IPS-20b (cell line): Measurements from ENCODE around the gene FAM89B.

Source experiments
- H3K27ac ChIP-seq: one replicate; pipeline ENCODE4 v1.5.1; 2013; ENCODE audit warnings: low read length
- H3K27me3 ChIP-seq: 2 replicates; pipeline ENCODE4 v1.6.1; 2013; ENCODE audit warnings: mild to moderate bottlenecking, low read length, inconsistent platforms; ENCODE audit not compliant: insufficient read depth
- H3K36me3 ChIP-seq: 2 replicates; pipeline ENCODE4 v1.6.1; 2013; ENCODE audit warnings: low read depth, mild to moderate bottlenecking, inconsistent platforms, low read length, moderate library complexity; ENCODE audit not compliant: insufficient read depth
- H3K4me1 ChIP-seq: 2 replicates; pipeline ENCODE4 v1.6.1; 2013; ENCODE audit warnings: mild to moderate bottlenecking, control low read depth, inconsistent platforms, low read length, moderate library complexity; ENCODE audit not compliant: insufficient read depth
- H3K4me3 ChIP-seq: 2 replicates; pipeline ENCODE4 v1.5.1; 2013; ENCODE audit warnings: mild to moderate bottlenecking, low read length, inconsistent platforms
- H3K9ac ChIP-seq: 2 replicates; pipeline ENCODE4 v1.6.1; 2013; ENCODE audit warnings: low read depth, mild to moderate bottlenecking, inconsistent platforms, low read length, moderate library complexity
- H3K9me3 ChIP-seq: 2 replicates; pipeline ENCODE4 v1.6.1; 2013; ENCODE audit warnings: mild to moderate bottlenecking, low read depth, low read length, inconsistent platforms; ENCODE audit not compliant: insufficient read depth

The FAM89B gene

DNA sequence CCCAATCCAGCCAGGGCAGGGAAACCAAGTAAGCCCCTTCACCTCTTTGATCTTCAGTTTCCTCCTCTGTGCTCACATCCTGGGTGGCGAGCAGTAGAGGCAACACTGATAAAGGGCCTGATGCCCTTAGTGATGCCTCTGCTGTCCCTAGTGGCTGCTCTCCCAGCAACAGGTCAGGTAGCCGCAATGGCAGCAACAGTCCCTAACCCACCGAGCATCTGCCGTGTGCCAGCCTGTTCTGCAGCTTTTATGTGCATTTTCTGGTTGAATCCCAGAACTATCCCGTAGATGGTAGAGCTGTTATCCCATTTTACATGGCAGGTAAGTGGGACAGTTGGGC lies 42.2 kb upstream of the FAM89B start:
- Histone ChIP-seq H3K9ac (no peak overlapping the region), H3K4me1 (no peaks in the 10 kb centered on the region), H3K27me3 (no peaks in the 10 kb centered on the region), H3K9me3 (no peaks in the 10 kb centered on the region), H3K27ac (no peak overlapping the region), H3K36me3 (peaks cover 39% of the 10 kb centered on the region), H3K4me3 (no peak overlapping the region)

DNA sequence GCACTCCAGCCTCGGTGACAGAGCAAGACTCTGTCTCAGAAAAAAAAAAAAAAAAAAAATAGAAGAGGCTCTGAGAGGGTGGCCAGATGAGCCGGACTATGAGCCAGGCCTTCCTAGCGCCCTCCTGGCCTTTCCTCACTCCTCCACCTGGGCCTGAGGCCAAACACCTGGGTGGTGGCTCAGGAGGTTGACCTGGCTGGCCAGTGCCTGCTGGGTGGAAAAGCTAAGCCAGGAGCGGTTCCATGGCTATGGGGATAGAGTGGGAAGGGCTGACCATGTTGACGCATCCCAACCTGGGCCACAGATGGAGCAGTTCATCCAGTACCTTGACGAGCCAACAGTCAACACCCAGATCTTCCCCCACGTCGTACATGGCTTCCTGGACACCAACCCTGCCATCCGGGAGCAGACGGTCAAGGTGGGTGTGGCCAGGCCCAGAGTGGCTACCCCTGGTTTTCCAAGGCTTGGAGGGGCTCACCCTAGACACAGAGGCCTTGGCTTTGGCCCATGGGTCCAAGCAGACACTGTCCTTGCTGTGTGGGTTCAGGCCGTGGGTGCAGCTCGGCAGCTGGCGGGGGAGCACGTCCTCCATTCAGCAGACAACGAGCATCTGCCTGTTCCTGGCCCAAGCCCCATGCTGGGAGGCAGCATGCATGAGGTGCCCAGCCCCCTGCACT lies 39.8 kb upstream of the FAM89B start:
- no peak overlapping the region for H3K4me3 ChIP-seq
- H3K4me1 ChIP-seq: no peaks in the 10 kb centered on the region
- no peak overlapping the region for H3K27ac ChIP-seq
- H3K27me3 ChIP-seq: no peaks in the 10 kb centered on the region; the same call in 1 of the 2 replicates
- H3K36me3 ChIP-seq: peaks cover 42% of the 10 kb centered on the region
- no peaks in the 10 kb centered on the region for H3K9me3 ChIP-seq
- no peak overlapping the region for H3K9ac ChIP-seq

DNA sequence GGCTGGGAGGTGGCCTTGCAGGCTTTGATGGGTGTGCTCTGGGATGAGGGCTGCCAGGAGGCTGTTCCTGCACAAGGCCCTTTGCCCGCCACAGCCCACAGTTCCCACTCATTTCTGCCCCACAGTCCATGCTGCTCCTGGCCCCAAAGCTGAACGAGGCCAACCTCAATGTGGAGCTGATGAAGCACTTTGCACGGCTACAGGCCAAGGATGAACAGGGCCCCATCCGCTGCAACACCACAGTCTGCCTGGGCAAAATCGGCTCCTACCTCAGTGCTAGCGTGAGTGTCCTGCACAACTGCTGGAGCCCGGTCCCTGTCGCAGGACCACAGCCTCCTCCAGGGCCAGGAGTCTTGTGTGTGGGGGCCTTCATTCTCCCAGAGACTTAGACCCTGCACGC lies 37.2 kb upstream of the FAM89B start:
- no peaks in the 10 kb centered on the region for H3K4me1 ChIP-seq
- peaks cover 37% of the 10 kb centered on the region for H3K36me3 ChIP-seq
- peaks cover 25% of the 10 kb centered on the region for H3K27me3 ChIP-seq
- no peak overlapping the region for H3K4me3 ChIP-seq
- no peak overlapping the region for H3K27ac ChIP-seq
- H3K9me3 ChIP-seq: no peaks in the 10 kb centered on the region
- no peak overlapping the region for H3K9ac ChIP-seq

DNA sequence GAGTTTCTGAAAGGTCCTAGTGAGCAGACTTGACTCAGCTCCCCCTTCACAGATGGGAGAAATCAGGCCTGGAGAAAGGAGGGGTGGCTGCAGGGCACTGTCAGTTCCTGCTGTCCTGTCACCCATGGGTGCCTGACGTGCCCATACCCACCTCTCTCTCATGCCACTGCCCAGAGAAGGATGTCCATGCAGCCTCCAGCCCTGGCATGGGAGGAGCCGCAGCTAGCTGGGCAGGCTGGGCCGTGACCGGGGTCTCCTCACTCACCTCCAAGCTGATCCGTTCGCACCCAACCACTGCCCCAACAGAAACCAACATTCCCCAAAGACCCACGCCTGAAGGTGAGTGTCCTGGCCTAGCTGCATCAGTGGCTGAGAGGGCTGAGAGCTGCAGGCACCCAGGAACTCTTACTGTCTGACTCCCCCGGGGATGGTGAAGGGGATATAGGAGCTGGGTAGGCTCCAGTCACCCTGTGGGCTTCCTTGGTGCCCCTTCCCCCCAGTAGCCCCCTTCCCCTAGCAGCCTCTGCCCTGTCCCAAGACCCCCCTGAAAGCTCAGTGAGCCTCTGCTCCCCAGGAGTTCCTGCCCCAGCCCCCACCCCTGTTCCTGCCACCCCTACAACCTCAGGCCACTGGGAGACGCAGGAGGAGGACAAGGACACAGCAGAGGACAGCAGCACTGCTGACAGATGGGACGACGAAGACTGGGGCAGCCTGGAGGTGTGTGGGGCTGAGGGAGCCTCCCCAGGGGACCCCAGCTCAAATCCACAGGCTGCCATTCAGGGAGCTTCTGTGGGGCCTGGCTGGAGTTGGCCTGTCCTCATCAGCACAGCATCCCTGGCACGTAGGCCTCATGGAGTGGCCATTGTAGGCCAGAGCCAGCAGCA lies 35.7 kb upstream of the FAM89B start:
- Histone ChIP-seq H3K4me3 (no peak overlapping the region), H3K27me3 (peaks cover 39% of the 10 kb centered on the region), H3K4me1 (no peaks in the 10 kb centered on the region), H3K9me3 (no peaks in the 10 kb centered on the region), H3K27ac (no peak overlapping the region), H3K36me3 (peaks cover 22% of the 10 kb centered on the region), H3K9ac (no peak overlapping the region)

DNA sequence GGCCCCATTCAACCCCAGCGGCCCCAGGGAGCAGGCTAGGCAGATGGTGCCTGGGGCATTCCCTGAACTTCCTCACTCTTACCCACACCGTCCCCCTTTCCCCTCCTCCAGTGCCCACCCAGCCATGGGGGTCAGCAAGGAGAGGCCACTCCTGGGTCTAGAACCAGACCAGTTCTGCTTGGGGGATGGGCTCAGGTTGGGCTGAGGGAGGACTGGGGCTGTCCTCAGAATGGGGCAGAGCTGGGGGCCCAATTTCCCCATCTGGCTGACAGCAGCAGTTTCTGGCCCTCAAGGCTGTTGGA lies 35.1 kb upstream of the FAM89B start:
- H3K27me3 ChIP-seq: peaks cover 45% of the 10 kb centered on the region
- no peaks in the 10 kb centered on the region for H3K4me1 ChIP-seq
- H3K36me3 ChIP-seq: peaks cover 19% of the 10 kb centered on the region
- H3K9me3 ChIP-seq: no peaks in the 10 kb centered on the region
- no peak overlapping the region for H3K9ac ChIP-seq
- no peak overlapping the region for H3K27ac ChIP-seq
- no peak overlapping the region for H3K4me3 ChIP-seq

DNA sequence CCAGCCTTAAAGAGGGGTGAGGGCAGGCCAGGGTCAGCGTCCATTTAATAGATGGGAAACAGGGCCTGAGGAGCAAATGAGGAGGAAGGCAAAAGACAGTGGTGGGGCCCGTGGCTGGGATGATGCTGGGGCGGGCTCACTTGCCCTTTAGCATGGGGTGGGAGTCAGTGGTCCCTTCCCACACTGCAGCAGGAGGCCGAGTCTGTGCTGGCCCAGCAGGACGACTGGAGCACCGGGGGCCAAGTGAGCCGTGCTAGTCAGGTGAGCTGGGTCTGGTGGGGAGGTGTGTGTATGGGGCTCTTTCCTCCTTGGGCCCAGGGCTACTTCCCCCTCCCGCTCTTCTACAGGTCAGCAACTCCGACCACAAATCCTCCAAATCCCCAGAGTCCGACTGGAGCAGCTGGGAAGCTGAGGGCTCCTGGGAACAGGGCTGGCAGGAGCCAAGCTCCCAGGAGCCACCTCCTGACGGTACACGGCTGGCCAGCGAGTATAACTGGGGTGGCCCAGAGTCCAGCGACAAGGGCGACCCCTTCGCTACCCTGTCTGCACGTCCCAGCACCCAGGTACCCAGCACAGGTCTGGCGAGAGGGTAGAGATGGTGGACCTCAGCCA lies 34.6 kb upstream of the FAM89B start:
- no peak overlapping the region for H3K9ac ChIP-seq
- H3K27me3 ChIP-seq: peaks cover 46% of the 10 kb centered on the region
- no peak overlapping the region for H3K27ac ChIP-seq
- no peaks in the 10 kb centered on the region for H3K9me3 ChIP-seq
- no peak overlapping the region for H3K4me3 ChIP-seq
- no peaks in the 10 kb centered on the region for H3K4me1 ChIP-seq
- H3K36me3 ChIP-seq: peaks cover 15% of the 10 kb centered on the region

DNA sequence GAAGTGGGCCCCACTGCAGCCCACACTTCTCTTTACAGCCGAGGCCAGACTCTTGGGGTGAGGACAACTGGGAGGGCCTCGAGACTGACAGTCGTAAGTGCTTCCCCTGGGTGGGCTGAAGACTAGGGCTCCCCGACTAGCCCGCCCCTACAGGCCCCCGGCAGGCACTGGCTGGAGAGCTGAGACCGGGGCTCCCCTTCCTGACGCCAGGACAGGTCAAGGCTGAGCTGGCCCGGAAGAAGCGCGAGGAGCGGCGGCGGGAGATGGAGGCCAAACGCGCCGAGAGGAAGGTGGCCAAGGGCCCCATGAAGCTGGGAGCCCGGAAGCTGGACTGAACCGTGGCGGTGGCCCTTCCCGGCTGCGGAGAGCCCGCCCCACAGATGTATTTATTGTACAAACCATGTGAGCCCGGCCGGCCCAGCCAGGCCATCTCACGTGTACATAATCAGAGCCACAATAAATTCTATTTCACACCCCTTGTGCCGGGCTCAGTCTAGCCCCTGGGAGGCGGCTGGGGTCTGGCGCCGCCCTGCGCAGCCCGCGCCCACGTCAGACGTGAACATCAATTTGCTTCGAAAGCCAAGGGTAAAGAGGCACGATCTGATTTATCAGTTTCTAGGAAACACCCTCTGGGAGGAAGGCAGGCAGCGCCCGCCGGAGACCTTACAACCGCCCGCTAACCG lies 34.0 kb upstream of the FAM89B start:
- Histone ChIP-seq H3K36me3 (peaks cover 9% of the 10 kb centered on the region), H3K4me1 (no peaks in the 10 kb centered on the region), H3K27me3 (peaks cover 53% of the 10 kb centered on the region), H3K4me3 (peak overlapping the region; percentile 72; the same call in 1 of the 2 replicates), H3K9ac (no peak overlapping the region), H3K9me3 (no peaks in the 10 kb centered on the region), H3K27ac (no peak overlapping the region)

DNA sequence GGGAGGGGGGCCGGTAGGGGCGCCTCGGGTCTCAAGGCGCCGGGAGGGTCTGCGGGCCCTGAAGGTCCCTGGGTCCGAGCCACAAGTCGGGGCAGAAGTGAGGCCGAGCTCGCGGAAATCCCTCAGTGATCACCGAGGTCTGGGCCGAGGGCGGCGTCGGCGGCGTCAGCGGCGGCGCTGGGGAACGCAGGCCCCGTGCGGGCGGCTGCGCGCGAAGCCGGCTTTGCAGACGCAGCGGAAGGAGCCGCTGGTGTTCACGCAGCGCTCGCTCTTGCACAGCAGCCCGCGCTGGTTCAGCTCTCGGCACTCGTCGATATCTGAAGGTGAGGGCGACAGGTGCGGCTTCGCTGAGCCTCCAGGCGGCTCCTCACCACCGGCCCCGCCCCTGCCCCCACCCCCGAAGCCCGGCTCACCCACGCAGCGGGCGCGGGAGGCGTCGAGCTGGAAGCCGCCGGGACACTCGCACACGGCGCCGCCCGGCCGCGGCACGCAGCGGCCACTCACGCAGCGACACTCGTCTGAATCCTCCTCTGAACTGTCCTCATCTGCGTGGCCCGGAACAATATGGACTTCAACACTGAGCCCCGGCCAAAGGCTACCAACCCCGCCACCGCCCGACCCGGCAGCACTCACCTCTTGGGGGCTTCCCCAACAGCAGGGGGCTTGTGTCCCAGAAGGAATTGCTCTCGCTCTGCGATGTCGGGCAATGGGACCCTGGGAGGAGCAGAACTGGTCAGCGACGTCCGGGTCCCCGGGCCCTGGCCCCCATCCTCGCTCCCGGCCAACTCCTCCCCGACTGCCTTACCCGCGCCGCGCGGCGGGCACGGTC lies 33.2 kb upstream of the FAM89B start:
- no peak overlapping the region for H3K27ac ChIP-seq
- peaks cover 9% of the 10 kb centered on the region; the same call in 1 of the 2 replicates for H3K36me3 ChIP-seq
- H3K4me3 ChIP-seq: peak overlapping the region; percentile 72; the same call in 1 of the 2 replicates
- no peak overlapping the region for H3K9ac ChIP-seq
- H3K4me1 ChIP-seq: no peaks in the 10 kb centered on the region
- peaks cover 58% of the 10 kb centered on the region for H3K27me3 ChIP-seq
- H3K9me3 ChIP-seq: no peaks in the 10 kb centered on the region

DNA sequence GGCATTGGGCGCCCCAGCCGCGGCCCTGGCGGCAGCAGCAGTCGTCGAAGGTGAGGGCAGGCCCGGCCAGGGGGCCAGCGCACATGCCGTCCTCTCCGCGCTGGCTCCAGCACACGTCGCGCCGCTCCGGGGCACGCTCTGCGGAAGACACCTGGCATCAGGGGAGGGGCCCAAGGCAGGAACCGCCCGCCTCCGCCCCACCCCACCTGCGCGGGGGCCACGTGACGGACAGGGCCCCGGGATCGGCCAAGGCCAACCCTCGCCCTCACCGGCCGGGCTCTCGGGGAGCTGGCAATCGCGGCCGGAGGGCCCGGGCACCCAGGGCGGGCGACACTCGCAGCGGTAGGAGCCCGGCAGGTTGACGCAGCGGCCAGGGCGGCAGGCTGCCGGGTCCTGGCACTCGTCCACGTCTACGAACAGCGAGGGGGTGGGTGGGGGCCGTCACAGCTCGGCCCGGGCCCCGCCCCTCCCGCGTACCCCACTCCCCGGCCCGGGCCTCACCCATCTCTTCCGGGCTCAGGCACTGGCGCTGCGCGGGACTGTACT lies 32.5 kb upstream of the FAM89B start:
- H3K4me3 ChIP-seq: peak overlapping the region; percentile 72
- H3K9me3 ChIP-seq: no peaks in the 10 kb centered on the region
- no peak overlapping the region for H3K27ac ChIP-seq
- H3K27me3 ChIP-seq: peaks cover 65% of the 10 kb centered on the region
- H3K4me1 ChIP-seq: no peaks in the 10 kb centered on the region
- peaks cover 9% of the 10 kb centered on the region; the same call in 1 of the 2 replicates for H3K36me3 ChIP-seq
- no peak overlapping the region for H3K9ac ChIP-seq

DNA sequence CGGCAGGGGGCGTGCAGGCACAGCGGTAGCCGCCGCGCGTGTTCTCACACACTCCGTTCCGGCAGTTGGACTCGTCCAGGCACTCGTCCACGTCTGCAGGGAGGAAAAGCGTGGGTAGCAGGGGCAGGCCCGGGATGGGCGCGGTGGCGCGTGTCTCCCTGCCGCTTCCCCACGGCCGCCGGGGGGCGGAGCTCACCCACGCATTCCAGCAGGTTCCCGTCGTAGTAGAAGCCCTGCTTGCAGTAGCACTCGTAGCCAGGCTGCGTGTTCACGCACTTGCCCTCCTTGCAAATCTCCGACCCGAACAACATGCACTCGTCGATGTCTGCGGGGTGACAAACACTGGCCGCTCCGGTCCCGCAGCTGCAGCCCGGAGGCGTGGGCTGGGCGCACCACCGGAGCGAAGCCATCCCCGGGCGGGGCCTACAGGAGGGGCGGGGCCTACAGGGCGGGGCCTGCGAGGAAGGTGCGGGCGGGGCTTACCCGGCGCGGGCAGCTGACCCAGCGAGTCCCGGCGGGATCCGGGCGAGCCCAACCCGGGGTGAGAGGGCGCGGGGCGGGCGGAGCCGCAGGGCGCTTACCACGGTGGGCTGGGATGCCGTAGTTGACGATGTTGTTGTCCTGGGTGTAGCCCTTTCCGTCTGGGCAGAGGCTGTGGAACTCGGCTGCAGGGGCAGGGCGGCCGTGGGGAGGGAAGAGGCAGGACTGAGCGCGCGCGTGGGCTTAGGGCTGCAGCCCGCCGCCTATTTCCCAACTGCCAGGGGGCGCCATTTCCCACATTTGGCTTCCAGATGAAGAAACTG lies 31.8 kb upstream of the FAM89B start:
- no peak overlapping the region for H3K27ac ChIP-seq
- H3K27me3 ChIP-seq: peaks cover 72% of the 10 kb centered on the region
- peak overlapping the region; percentile 72 for H3K4me3 ChIP-seq
- H3K9ac ChIP-seq: no peak overlapping the region
- peaks cover 9% of the 10 kb centered on the region; the same call in 1 of the 2 replicates for H3K36me3 ChIP-seq
- no peaks in the 10 kb centered on the region for H3K4me1 ChIP-seq
- no peaks in the 10 kb centered on the region for H3K9me3 ChIP-seq
